GM18498 (cell line): ENCODE data around the gene CHST8.
"Not testable (repeated sequence)": the region's sequence is repeated elsewhere in the genome, so short reads cannot be mapped to it uniquely, and the experiment has no call there.

Experiments used
- ATAC-seq: cut with Tn5 transposase; IDR thresholded peaks from one replicate; pipeline ENCODE4 v1.9.1; 2021; ENCODE audit warnings: mild to moderate bottlenecking, moderate library complexity; ENCODE audit not compliant: unreplicated experiment

CHST8 gene

DNA sequence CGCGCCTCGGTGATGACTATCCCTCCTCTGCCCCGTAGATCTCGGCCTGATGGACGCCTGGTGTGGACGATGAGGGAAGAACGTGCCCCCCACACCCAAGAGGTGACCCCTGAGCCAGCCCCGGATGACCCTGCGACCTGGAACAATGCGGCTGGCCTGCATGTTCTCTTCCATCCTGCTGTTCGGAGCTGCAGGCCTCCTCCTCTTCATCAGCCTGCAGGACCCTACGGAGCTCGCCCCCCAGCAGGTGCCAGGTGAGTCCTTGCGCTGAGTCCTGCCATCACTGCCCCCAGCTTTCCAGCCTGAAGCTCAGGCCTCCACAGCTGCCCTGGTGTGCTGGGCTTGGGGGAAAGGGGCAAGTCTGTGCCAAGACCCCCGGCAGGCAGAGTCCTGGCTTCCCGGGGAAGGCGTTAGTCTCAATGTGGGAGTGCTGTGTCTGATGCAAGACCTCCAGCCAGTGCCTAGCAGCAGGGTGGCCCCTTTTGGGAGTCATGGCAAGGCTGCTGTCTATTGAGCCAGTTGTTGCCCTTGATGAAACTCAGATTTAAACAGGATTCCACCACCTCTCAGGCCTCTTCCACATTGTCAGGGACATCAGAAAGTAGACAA, 67.5 kb downstream of the CHST8 start:
- no peak for ATAC-seq

DNA sequence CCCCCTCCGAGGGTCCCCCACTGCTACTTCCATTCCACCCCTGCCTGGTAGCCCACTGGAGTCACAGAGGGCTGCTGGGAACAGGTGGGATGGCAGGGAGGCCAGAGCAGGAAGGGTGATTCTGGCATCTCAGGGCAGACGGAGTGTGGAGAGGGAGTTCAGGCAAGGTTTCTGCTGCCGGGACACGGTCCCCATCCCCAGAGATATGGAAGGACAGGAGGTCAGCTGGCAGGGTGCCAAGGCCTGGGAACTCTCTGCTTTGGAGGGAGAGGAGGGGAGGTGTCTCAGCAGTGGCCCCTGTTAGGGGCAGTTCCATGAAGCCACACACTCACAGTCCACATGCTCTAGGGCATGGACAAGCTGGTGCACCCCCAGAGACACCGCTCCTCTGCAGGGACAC, 68.1 kb downstream of the CHST8 start:
- no peak for ATAC-seq

GRCh38 chr19:33690378-33691029, 68.8 kb downstream of the CHST8 start:
- ATAC-seq: no peak

DNA sequence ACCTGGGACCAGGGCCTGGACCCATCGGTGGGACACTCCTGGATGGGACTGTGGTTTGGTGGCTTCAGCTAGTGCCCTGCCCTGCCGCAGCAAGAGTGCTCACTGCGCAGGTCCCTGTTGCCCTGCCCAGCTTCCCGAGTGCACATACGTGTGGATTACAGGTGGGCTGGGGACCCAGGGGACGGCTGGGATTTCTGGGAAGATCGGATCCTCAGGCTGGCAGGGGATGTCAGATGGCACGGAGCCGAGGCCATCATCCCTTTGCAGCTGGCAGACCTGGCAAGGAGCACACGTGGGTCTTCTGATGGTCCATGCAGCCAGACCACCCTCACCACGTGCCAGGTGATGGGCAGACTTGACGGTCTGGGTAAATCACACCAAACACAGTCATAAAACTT, 69.3 kb downstream of the CHST8 start:
- no peak for ATAC-seq

GRCh38 chr19:33691736-33692135, 70.0 kb downstream of the CHST8 start:
- ATAC-seq: no peak

GRCh38 chr19:33693678-33694077, 71.9 kb downstream of the CHST8 start:
- no peak for ATAC-seq

DNA sequence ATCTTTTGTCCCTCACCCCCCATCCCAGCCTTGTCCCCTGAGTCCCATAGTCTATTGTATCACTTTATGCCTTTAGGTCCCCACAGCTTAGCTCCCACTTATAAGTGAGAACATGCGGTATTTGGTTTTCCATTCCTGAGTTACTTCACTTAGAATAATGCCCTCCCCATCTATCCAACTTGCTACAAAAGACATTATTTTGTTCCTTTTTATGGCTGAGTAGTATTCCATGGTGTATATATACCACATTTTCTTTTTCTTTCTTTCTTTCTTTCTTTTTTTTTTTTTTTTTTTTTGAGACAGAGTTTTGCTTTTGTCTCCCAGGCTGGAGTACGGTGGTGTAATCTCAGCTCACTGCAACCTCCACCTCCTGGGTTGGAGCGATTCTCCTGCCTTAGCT, 73.8 kb downstream of the CHST8 start:
- not testable (repeated sequence) for ATAC-seq

- no peak for ATAC-seq
These were observed 76.0 kb downstream of the CHST8 start for GRCh38 chr19:33697766-33698165.

DNA sequence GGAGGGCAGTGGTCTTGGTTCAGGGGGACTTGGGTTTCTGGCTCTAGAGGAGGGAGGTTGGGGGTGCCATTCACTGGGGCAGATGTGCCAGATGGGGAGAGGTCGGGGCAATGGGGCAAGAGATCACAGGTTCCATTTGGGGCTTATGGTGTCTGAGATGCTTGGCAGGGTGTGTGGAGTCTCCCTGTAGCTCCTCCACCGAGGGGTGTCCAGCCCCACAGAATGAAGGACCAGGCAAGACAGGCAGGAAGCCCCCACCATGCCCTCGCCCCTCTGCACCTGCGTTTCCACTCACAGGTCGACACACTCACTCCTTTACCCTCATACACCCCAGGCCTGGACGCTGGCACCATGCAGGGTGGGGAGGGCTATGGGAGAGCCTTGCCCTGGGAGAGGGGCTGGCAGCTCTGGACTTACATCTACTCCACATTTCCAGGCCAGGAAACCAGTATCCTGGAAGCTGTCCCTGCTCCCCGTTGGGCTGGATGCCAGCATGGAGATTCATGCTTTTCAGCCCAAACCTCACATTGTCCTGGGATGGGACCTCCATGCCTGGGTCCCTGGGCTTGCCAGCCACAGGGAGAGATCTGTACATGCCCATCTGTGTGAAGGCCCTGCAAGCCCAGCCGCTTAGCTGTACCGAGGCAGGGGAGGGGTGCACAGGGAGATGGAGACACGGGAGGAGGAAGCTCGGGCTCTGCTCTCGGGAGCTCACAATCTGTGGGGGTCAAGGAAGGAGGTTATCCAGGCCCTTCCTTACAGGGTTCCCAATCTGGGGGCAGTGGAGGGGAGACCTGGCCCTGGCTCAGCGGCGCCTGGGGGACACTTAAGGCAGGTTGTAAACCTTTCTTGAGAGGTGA, 77.1 kb downstream of the CHST8 start:
- ATAC-seq: no peak

DNA sequence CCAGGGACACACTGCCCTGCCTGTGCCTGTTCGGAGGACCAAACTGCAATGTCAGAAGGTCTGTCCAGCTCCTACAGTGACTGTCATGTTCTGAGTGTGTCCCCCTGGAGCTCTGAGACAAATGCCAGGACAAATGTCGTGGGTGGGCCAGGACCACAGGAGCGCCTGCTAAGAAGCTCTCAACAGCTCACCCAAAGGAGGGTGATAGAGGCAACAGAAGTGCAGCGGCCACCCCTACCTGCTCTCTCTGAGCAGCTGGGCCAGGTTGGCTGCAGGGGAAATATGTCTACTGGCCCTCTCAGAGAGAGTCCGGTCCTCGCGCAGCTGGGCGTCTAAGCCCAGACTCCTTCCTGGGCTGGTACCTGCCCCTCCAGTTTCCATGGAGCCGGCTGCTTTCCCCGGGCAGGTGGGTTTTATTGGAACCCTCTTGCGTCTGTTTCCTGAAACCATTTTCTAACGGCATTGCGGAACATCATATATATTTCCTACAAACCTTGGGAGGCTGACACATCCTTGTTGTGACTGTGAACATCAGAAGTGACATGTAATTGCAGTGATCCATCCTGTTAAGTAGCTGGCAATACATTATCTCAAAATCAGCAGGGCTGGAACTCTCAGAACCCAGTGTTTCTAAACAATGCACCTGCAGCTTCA, 78.1 kb downstream of the CHST8 start:
- no peak for ATAC-seq

DNA sequence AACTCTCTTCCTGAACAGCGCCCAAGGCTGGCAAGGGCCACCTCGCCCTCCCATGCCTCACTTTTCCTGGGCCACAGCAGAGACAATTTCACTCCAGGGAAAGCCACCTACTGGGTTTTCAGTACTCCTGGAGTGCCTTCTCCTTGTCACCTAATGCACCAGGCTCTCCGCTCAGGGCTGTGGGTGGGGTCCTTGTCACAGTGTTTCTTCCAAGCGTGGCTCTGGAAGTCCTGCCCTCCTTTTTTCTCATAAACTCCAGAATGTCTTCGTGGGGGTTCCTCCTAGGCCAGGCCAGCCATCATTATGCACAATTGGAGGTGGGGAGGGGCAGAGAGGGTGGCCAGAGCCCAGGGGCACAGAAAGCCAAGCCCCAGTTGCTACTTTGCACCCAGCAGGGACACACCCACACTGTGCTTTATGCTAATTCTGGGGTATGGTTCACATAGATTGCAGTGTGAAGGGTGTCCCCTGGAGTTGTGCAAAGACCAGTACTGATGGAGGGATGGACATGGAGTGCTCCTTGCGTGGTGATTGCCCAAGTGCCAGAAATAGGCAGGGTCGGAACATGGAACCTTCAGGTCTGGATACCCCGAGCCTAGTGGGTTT, 78.8 kb downstream of the CHST8 start:
- no peak for ATAC-seq

DNA sequence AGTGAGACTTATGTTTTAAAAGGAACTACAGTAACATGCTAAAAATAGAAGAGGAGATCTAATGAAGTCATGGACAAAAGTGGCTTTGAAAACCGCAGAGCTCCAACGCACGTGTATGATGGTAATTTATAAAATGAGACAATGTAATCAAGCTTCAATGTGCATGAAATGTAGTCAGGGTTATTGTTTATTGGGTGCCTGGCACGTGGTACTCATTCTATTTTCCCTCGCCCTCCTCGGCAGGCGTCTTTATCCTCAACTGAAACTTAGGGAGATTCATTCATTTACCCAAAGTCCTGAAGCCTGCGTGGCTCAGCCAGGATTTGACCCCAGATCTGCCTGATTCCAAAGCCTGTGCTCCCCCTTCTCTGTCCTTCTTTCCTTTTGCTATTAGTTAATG, 79.8 kb downstream of the CHST8 start:
- ATAC-seq: no peak

DNA sequence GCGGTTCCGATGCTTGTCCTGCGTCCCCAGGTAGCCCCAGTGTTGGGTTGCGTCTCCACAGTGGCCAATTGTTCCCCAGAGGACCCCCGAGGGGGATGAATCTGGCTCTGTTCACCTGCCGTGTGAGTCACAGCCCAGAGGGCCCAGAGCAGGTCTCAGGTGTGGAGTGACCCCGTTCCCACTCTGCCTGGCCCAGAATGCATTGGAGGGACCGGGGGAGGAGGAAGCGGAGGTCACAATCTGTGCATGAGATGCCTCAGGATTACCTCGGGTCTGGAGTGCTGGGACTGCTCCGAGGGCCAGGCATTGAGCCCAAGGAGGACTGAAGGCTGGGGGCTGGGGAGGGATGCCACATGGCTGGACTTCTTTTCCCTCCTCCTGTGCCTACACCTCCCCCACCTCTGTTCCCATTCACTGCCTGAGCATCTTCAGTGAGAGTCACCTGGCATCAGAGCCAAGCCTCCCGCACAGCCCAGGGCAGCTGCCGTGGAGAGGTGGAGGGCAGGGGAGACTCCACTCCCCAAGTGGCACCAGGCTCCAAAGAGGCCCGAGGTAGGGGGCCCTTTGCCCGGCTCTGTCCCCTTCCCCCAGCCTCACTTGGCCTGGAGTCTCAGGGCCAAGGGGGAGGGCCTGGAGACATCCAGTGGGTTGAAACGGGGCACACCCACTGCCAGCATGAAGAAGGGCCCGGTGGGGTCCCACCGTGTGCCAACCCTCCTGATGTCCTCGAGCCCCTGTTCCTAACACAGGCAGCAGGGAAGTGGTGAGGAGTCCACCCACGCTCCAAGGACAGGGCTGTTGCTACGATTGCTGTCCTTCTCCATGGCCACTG, 81.1 kb downstream of the CHST8 start:
- no peak for ATAC-seq

- no peak for ATAC-seq
These were observed 81.6 kb downstream of the CHST8 start for GRCh38 chr19:33703438-33703750.

DNA sequence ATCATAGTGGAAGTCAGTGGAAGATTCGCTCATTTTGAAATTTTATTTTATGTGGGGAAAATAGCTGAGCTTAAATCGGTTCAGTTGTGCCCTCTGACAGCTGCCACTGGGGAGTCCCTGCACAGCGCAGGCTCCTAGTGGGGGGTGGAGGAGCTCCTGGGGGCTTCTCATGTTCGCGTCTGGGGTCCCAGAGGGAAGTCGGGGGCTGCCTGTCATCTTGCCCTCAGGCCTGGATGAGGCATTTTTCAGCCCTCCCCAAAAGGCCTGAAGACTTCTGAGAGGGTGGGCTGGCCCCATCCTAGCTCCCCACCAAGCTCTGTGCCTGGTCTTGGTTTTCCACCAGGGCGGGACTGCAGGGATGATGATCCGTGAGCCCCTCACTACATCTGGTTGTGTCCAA, 82.1 kb downstream of the CHST8 start:
- ATAC-seq: no peak

DNA sequence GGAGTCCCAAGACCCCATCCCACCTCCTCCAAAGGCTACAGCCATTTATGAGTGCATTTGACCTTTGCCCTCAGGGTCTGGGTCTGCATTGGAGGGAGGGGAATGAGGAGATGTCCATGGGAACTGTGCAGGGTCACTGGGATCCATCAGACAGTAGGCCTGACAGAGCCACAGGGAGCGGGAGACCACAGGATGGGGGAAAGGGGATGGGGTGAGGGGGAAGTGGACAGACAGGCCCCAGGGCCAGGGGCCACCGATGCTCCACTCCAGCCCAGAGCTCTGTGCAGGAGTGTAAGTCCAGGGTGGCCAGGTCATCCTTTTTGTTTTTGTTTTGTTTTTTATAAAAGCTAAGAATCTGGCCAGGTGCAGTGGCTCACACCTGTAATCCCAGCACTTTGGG, 82.5 kb downstream of the CHST8 start:
- ATAC-seq: no peak

GRCh38 chr19:33705090-33705847, 83.5 kb downstream of the CHST8 start:
- no peak for ATAC-seq

DNA sequence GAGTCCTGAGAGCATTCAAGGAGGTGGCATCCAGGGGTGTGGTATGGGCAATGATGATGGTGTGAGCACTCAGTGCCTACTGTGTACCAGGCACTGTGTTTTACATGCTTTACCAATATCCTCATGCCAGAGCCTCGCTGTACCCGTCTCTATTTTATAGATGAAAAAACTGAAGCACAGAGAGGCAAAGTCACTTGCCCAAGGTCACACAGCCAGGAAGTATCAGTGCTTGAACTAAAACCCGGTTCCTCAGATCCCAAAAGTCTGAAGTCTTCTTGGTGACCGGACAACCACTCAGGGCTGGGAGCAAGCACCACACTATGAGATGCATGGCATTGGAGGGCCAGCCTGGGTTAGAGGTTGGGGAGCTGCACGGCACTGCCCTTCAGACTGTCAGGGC, 84.1 kb downstream of the CHST8 start:
- ATAC-seq: no peak

- ATAC-seq: no peak
These were observed 84.9 kb downstream of the CHST8 start for GRCh38 chr19:33706631-33707030.

- ATAC-seq: no peak
These were observed 90.5 kb downstream of the CHST8 start for GRCh38 chr19:33712268-33712667.
